Measurements from ENCODE around the gene POMGNT2.
"Not testable (repeated sequence)": the region's sequence is repeated elsewhere in the genome, so short reads cannot be mapped to it uniquely, and the experiment has no call there.

Gene POMGNT2

GRCh38 chr3:43075904-43076661, 29.8 kb downstream of the POMGNT2 start:
- no peak for DNase-seq (ENCODE audit: low spot score)

GRCh38 chr3:43074901-43075689, 30.8 kb downstream of the POMGNT2 start:
- no peak for DNase-seq (ENCODE audit: low spot score)

- no peak for DNase-seq (ENCODE audit: low spot score)
Measured at GRCh38 chr3:43074482-43074881, 31.4 kb downstream of the POMGNT2 start.

GRCh38 chr3:43073836-43074220, 32.1 kb downstream of the POMGNT2 start:
- DNase-seq (ENCODE audit: low spot score) = no peak

GRCh38 chr3:43073116-43073835, 32.6 kb downstream of the POMGNT2 start:
- no peak for DNase-seq (ENCODE audit: low spot score)

- no peak for DNase-seq (ENCODE audit: low spot score)
Measured at GRCh38 chr3:43072361-43072760, 33.5 kb downstream of the POMGNT2 start.

GRCh38 chr3:43071313-43071893, 34.5 kb downstream of the POMGNT2 start:
- no peak for DNase-seq (ENCODE audit: low spot score)

- DNase-seq (ENCODE audit: low spot score) = not testable (repeated sequence)
Measured at GRCh38 chr3:43070670-43071069, 35.2 kb downstream of the POMGNT2 start.

- DNase-seq (ENCODE audit: low spot score) = no peak
Measured at GRCh38 chr3:43063114-43063513, 42.8 kb downstream of the POMGNT2 start.

- no peak for DNase-seq (ENCODE audit: low spot score)
Measured at GRCh38 chr3:43062564-43063040, 43.3 kb downstream of the POMGNT2 start.

GRCh38 chr3:43062040-43062563, 43.8 kb downstream of the POMGNT2 start:
- DNase-seq (ENCODE audit: low spot score) = no peak

- no peak for DNase-seq (ENCODE audit: low spot score)
Measured at GRCh38 chr3:43061101-43061895, 44.6 kb downstream of the POMGNT2 start.

GRCh38 chr3:43059456-43059855, 46.4 kb downstream of the POMGNT2 start:
- no peak for DNase-seq (ENCODE audit: low spot score)

GRCh38 chr3:43055806-43056770, 49.8 kb downstream of the POMGNT2 start:
- DNase-seq (ENCODE audit: low spot score) = no peak

- DNase-seq (ENCODE audit: low spot score) = no peak
Measured at GRCh38 chr3:43055393-43055792, 50.5 kb downstream of the POMGNT2 start.

- no peak for DNase-seq (ENCODE audit: low spot score)
Measured at GRCh38 chr3:43054754-43055153, 51.1 kb downstream of the POMGNT2 start.

GRCh38 chr3:43053291-43053690, 52.6 kb downstream of the POMGNT2 start:
- DNase-seq (ENCODE audit: low spot score) = no peak

- no peak for DNase-seq (ENCODE audit: low spot score)
Measured at GRCh38 chr3:43048470-43048869, 57.4 kb downstream of the POMGNT2 start.

- DNase-seq (ENCODE audit: low spot score) = no peak
Measured at GRCh38 chr3:43046583-43046982, 59.3 kb downstream of the POMGNT2 start.

GRCh38 chr3:43045079-43045478, 60.8 kb downstream of the POMGNT2 start:
- not testable (repeated sequence) for DNase-seq (ENCODE audit: low spot score)
